Common myeloid progenitor, CD34-positive (primary cell): ENCODE results near the gene OR4F15. TPM values are rescaled to one million over a fixed set of nuclear protein-coding genes. Genes with fewer than 3 reads are reported as not detected.
"Not testable (repeated sequence)": the region's sequence is repeated elsewhere in the genome, so short reads cannot be mapped to it uniquely, and the experiment has no call there.

Experiments used
- CTCF ChIA-PET: fragments of 350-600 bp; sonication (Branson Sonifier 250); formaldehyde crosslinking; loops from one replicate; lab custom pipeline; 2021; ENCODE audit warnings: antibody characterized with exemption; lab: Charles Lee
- POLR2A ChIA-PET: fragments of 350-600 bp; sonication (Branson Sonifier 250); formaldehyde crosslinking; loops from one replicate; lab custom pipeline; 2021; ENCODE audit warnings: antibody characterized with exemption; lab: Charles Lee
- DNase-seq, 3 donors: peaks; one replicate each; pipeline versions ENCODE4 v3.0.0 to v3.0.0-alpha.2; 2013
- H3K27ac ChIP-seq, 2 experiments: 1 replicate in 1 of 2; 2 replicates in 1 of 2; pipeline ENCODE4 v1.7.0; 2013; ENCODE audit warnings: inconsistent platforms in 2 of 2, low read length in 2 of 2, mild to moderate bottlenecking in 2 of 2, low read depth in 1 of 2, moderate library complexity in 1 of 2; ENCODE audit not compliant: severe bottlenecking in 2 of 2, insufficient read depth in 1 of 2, poor library complexity in 1 of 2
- H3K27me3 ChIP-seq, 5 experiments: replicated peaks in 2 of 5; 1 replicate in 3 of 5; 2 replicates in 2 of 5; pipeline versions ENCODE4 v1.6.1 to v1.7.0; 2013; ENCODE audit warnings: low read length in 4 of 5, mild to moderate bottlenecking in 2 of 5, moderate library complexity in 2 of 5, inconsistent platforms in 1 of 5; ENCODE audit not compliant: insufficient read depth in 5 of 5, control insufficient read depth in 4 of 5
- H3K36me3 ChIP-seq, 4 experiments: 1 replicate in 2 of 4; 2 replicates in 2 of 4; pipeline versions ENCODE4 v1.6.1 to v1.7.0; 2013; ENCODE audit warnings: low read length in 3 of 4, control low read depth in 1 of 4, mild to moderate bottlenecking in 1 of 4; ENCODE audit not compliant: control insufficient read depth in 4 of 4, insufficient read depth in 4 of 4
- H3K4me1 ChIP-seq, 4 experiments: 1 replicate in 3 of 4; 2 replicates in 1 of 4; pipeline versions ENCODE4 v1.6.1 to v1.7.1; 2013; ENCODE audit warnings: low read length in 3 of 4, mild to moderate bottlenecking in 3 of 4, control low read depth in 1 of 4, inconsistent platforms in 1 of 4, moderate library complexity in 1 of 4; ENCODE audit not compliant: control insufficient read depth in 4 of 4, insufficient read depth in 4 of 4; ENCODE audit errors: control extremely low read depth in 1 of 4
- H3K4me3 ChIP-seq, 7 experiments: 1 replicate in 4 of 7; 2 replicates in 3 of 7; pipeline versions ENCODE4 v1.5.1 to v1.7.0; 2013; ENCODE audit warnings: mild to moderate bottlenecking in 7 of 7, low read length in 6 of 7, moderate library complexity in 6 of 7, inconsistent platforms in 2 of 7, low read depth in 2 of 7, control low read depth in 1 of 7; ENCODE audit not compliant: insufficient read depth in 4 of 7, control insufficient read depth in 1 of 7; ENCODE audit errors: extremely low read depth in 1 of 7
- H3K9me3 ChIP-seq, 5 experiments: 1 replicate in 4 of 5; 2 replicates in 1 of 5; pipeline versions ENCODE4 v1.6.1 to v1.7.1; 2013; ENCODE audit warnings: low read length in 4 of 5, mild to moderate bottlenecking in 2 of 5, inconsistent platforms in 1 of 5, low read depth in 1 of 5, moderate library complexity in 1 of 5; ENCODE audit not compliant: control insufficient read depth in 4 of 5, insufficient read depth in 2 of 5; ENCODE audit errors: control extremely low read depth in 1 of 5
- WGBS: methylation state at CpG from one replicate; pipeline ENCODE4 v1.1.5; 2013; ENCODE audit not compliant: insufficient coverage; 5-methylcytosine and 5-hydroxymethylcytosine counted together
- polyA plus RNA-seq: library from polyadenylated mRNA; unstranded; fragments of 120-200 nt; gene quantifications from one replicate; pipeline ENCODE4 v1.2.1, GENCODE V29; 2013

OR4F15 gene, protein sequence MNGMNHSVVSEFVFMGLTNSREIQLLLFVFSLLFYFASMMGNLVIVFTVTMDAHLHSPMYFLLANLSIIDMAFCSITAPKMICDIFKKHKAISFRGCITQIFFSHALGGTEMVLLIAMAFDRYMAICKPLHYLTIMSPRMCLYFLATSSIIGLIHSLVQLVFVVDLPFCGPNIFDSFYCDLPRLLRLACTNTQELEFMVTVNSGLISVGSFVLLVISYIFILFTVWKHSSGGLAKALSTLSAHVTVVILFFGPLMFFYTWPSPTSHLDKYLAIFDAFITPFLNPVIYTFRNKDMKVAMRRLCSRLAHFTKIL
- not detected for polyA plus RNA-seq

DNA sequence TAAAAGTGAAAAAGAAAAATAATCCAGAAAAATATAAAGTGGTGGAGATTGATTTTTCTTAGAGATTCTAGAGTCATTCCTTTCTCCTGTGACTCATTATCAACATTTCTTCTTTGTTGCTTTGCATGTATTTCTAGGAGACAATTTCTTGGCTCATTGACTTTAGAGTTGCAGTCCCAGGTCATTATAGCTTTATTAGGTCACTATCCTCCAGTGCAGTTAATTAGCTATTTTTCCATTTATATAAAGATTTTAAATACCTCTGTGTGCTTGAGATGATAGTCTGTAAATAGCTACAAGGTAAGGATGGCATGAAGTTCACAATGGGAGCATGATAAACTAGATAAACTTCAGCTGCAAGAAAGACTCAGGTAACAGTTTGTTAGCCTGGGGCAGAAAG is at the start of gene OR4F15:
Gene OR4F15, plus strand, starts transcription at position 301 of the 400 bp plus-strand sequence. CDS start 5,985 bp downstream, outside the sequence.
- POLR2A ChIA-PET, result no interaction called here
- H3K27ac ChIP-seq, result no peak within 1 kb of the TSS
- no peak for DNase-seq
- H3K4me3 ChIP-seq, result no peak within 1 kb of the TSS
- CTCF ChIA-PET, result no interaction called here
- H3K27me3 ChIP-seq, result peaks cover 0 to 8% (median 1%) of the 10 kb centered on the region in 5 experiments
- peaks cover 0 to 1% (median 0%) of the 10 kb centered on the region in 5 experiments for H3K9me3 ChIP-seq
- H3K36me3 ChIP-seq, result no peaks in the 10 kb centered on the region
- no peaks in the 10 kb centered on the region for H3K4me1 ChIP-seq

DNA sequence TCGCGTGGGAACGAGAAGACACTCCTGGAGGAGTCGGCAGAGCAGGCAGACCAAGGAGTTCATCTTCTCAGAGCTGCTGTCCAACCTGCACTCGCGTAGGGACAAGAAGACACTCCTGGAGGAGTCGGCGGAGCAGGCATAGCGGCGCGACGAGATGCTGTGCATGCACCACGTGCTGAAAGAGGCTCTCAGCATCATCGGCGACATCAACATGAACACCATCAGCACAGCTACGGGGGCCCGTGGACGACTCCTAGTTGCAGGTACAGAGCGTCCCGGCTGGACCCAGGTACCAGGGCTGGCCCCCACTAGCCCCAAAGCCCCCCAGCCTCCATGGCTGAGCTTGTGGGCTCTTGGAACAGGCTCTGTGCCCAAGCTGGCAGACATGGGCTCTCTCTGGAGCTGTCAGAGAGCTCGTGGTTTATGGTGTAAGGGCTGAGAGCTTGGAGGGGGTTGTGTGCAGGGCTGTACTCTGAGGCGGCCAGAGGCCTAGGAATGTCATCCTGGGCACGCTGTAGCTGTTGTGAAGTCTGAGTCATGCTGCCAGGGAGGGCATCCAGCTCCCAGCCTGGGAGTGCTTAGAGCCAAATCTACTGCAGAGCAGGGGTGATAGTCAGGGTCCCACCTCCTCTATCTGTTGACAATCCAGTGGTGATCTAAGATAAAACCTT is 47.2 kb upstream of the OR4F15 start:
- WGBS, result 94% methylated on average over 18 of the region's 23 CpGs
- H3K27ac ChIP-seq, DNase-seq, H3K4me3 ChIP-seq, CTCF ChIA-PET, H3K36me3 ChIP-seq, H3K4me1 ChIP-seq, POLR2A ChIA-PET, H3K9me3 ChIP-seq, H3K27me3 ChIP-seq: not testable (repeated sequence)

DNA sequence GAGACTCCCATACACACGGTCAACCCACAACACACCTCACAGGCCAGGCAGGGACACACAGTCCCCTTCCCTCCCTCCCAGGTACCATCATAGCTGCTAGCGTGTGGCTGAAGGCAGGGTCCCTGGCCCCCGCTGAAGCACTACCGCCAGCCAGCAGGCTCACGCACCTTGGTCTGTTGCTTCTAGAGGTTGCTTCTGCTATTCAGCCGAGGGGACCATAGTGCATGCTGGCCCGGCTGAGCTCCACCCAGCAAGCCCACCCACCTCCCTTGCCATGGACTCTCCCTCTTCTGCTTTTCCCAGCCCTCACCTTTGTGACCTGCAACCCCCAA is 46.7 kb upstream of the OR4F15 start:
- CTCF ChIA-PET, H3K36me3 ChIP-seq, DNase-seq, POLR2A ChIA-PET, H3K9me3 ChIP-seq, H3K27me3 ChIP-seq, H3K4me3 ChIP-seq, H3K4me1 ChIP-seq, H3K27ac ChIP-seq: not testable (repeated sequence)
- WGBS, result 96% methylated on average over 7 of the region's 7 CpGs

DNA sequence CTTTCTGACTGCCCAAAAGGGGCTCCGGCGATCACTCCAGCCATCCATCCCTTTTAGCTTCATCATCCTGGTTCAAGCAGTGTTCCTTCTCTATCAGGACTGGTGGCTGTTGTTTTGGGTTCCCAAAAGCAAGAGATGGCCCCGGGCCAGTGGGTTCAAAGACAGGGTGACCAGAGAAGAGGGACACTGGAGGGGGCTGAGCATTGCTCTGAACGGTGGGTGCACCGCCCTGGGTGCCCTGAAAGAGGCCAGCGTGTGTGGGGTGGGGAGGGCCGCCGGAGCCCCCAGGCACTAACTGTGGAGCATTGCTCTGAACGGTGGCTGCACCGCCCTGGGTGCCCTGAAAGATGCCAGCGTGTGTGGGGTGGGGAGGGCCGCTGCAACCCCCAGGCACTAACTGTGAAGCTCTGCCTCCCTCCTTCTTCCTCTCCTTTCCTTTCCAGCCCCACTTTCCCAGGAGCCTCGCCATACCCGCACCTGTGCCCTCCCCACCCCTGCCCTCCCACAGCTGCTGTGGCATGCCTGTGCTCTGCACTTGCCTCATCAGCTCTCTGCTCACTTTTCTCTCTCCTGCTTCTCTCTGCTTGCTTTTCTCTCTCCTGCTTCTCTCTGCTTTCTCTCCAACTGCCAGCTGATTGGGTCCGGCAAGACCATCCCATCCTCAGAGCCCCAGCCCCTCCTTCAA is 46.1 kb upstream of the OR4F15 start:
- Histone ChIP-seq H3K4me1 (no peaks in the 10 kb centered on the region), H3K27ac (no peak overlapping the region), H3K27me3 (no peaks in the 10 kb centered on the region), H3K9me3 (peaks cover 0 to 6% (median 0%) of the 10 kb centered on the region in 5 experiments), H3K36me3 (no peaks in the 10 kb centered on the region), H3K4me3 (no peak overlapping the region)
- CTCF ChIA-PET, result no interaction called here
- over 99% methylated on average over 7 of the region's 15 CpGs for WGBS
- POLR2A ChIA-PET, result no interaction called here
- no peak for DNase-seq

DNA sequence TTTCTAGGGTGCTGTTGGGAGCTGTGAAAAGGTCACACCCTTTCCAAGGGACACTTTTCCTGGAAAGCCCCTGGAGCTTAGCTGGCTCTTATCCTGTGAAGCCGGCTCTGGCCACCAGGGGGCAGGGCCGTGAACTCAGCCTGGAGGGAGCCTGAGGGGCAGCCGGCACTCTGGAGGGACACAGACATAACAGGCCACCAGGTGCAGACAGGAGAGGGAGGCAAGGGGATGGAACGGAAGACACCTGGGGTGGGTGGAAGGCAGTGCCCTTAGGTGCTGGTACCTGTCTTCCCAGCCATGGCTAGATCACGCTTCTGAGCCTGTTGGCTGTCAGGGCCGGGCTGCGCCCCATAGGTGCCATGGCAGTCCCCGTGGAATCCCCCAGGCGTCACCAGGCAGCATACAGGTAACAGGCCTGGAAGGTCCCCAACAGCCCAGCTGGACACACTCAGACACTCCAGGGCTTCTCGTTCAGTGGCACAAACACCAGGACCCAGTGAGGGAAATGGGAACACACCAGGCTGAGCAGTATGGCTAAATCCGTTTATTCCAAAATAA is 44.8 kb upstream of the OR4F15 start:
- H3K4me3 ChIP-seq, H3K27me3 ChIP-seq, H3K36me3 ChIP-seq, H3K9me3 ChIP-seq, H3K4me1 ChIP-seq, CTCF ChIA-PET, POLR2A ChIA-PET, DNase-seq, H3K27ac ChIP-seq: not testable (repeated sequence)
- 91% methylated on average over 6 of the region's 11 CpGs for WGBS

DNA sequence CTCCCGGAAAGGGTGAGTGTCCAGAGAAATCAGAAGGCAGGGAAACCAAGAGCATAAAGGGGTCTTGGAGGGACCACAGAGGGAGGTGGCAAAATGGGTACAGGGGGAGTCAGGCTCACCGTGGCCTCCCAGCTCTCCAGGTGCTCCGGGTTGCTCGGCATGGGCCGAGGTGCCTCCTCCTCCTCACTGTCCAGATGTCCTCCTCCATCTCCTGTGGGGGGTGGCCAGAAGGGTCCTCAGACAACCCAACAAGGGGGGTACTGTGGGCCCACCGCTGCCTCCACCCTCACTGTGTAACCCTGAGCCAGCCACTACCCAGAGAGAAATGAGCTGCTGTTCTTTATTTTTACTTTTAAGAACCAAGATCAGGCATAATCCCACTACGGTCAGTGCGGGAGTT is 39.1 kb upstream of the OR4F15 start:
- Histone ChIP-seq H3K27ac (no peak overlapping the region), H3K4me3 (no peak overlapping the region), H3K27me3 (no peaks in the 10 kb centered on the region), H3K36me3 (peaks cover 0 to 7% (median 1%) of the 10 kb centered on the region in 4 experiments), H3K9me3 (no peaks in the 10 kb centered on the region), H3K4me1 (no peaks in the 10 kb centered on the region)
- ChIA-PET POLR2A (no interaction called here), CTCF (no interaction called here)
- WGBS, result 97% methylated on average over 6 of the region's 8 CpGs
- no peak for DNase-seq
